HG02885 (cell line): ENCODE results near the gene NUMA1.

Source experiments
- ATAC-seq: cut with Tn5 transposase; IDR thresholded peaks from one replicate; pipeline ENCODE4 v1.9.1; 2021; ENCODE audit warnings: mild to moderate bottlenecking; ENCODE audit not compliant: unreplicated experiment, poor library complexity

Gene NUMA1

GRCh38 chr11:72030472-72031045 is 49.8 kb downstream of the NUMA1 start:
- no peak for ATAC-seq

GRCh38 chr11:72026090-72026489 is 54.3 kb downstream of the NUMA1 start:
- ATAC-seq, result no peak

DNA sequence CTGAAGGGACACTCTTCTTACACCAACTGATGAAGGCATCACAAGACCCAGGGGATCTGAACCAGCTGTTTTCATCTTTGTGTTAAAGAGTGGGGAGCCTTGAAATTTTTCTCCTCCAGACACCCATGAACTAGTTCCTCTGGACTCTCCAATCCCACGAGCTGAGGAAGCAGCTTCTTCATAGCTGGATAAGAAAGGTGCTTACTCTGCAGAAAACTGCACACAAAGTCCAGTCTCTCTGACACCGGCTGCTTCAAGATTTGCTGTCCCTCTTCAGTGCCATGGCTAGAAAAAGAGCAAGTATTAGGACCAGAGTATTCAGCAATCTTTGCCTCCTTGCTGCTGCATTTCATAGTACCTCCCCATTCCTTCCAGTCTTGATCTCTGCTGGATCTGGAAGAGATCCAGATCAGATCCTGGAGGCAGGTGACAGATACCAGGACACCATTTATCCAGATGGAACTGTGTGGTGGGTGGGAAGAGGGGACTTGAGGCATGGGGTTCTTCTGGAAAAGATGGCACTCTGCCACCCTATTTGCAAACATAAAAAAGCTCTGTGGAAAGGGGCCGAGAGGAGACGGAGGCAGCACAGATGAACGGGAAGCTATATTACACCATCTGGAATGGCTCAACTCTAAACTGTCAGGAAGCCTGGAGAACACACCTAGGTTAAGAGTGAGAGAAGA is 56.1 kb downstream of the NUMA1 start:
- no peak for ATAC-seq

- ATAC-seq, result no peak
Observed at GRCh38 chr11:72023335-72023734, 57.0 kb downstream of the NUMA1 start.

GRCh38 chr11:72018171-72018570 is 62.2 kb downstream of the NUMA1 start:
- no peak for ATAC-seq

GRCh38 chr11:72015511-72016061 is 64.8 kb downstream of the NUMA1 start:
- ATAC-seq, result no peak

DNA sequence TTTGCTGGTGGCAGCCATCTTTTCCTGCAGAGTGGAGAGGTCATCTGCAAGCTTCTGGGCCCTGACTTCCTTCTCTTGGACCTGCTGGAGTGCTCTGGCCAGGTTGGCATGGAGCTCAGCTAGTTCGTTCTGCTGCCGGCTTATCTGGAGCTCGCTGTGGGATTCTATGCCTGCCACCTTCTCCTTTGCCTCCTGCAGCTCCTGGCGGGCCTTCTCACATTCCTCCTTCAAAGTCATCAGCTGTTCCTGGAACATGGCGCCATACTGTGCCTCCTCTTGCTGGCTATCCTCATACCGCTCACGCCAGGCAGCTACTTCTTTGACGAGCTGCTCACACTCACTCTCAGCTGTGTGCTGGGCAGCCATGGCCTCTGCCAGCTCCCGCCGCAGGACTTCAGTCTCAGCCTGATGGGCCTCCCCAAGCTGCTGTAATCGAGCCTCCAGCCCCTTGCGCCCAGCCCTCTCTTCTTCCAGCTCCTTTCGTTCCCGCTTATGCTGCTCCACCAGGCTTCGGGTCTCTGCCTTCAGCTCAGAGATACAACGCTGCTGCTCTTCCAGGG is 65.5 kb downstream of the NUMA1 start:
- no peak for ATAC-seq

- ATAC-seq, result no peak
Observed at GRCh38 chr11:72013765-72014711, 66.3 kb downstream of the NUMA1 start.

- no peak for ATAC-seq
Observed at GRCh38 chr11:72012897-72013721, 67.2 kb downstream of the NUMA1 start.

- no peak for ATAC-seq
Observed at GRCh38 chr11:72012091-72012630, 68.2 kb downstream of the NUMA1 start.

DNA sequence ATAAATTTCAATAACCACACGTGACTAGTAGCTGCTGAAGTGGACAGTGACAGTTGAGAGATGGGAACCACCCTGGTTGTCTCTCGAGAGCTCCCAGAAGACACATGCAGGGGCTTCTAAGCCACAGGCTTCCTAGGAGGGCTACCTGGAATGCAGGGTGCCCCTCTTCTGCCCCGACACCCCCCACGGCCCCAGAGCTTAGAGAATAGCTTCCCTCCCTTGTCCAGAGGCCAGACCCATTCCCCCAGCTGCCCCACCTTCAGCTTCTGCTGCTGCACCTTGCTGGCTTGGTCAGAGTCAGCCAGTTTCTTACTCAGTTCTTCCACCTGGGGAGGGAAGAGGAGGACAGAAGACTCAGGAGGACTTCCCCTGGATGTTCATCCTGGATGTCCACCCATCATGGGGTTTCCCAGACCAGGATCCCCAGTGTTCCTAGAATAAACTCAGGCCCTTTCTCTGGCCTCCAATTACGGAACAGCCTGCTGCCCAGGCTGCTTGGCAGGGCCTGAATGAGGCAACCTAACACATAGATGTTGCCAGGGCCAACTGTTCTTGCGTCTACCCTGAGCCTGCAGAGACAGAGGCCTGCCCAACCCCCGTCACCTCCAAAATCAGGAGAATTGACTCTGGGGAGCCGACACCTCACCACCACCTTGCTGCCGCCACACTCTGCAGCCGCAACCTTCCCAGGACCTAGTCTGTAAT is 69.7 kb downstream of the NUMA1 start:
- no peak for ATAC-seq

- ATAC-seq, result no peak
Observed at GRCh38 chr11:72009156-72009555, 71.2 kb downstream of the NUMA1 start.

DNA sequence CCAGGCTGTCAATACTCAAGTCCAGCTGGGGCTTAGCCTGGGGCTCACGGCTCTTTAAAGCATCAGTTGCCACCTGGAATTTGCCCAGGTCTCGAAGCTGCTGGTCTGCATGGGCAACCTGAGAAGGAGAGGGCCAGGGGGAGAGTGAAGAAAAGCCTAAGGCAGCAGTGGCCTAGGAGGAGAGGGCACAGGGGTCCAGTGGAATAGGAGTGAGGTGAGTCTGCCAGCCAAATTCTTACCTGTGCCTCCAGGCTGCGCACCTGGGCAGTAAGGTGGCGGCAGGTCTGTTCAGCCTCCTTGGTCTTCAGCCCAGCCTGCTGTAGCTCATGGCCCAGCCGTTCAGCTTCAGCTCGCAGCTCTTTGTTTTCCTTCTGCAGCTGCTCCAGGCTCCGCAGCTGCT is 71.6 kb downstream of the NUMA1 start:
- no peak for ATAC-seq

GRCh38 chr11:72007587-72007986 is 72.8 kb downstream of the NUMA1 start:
- no peak for ATAC-seq

DNA sequence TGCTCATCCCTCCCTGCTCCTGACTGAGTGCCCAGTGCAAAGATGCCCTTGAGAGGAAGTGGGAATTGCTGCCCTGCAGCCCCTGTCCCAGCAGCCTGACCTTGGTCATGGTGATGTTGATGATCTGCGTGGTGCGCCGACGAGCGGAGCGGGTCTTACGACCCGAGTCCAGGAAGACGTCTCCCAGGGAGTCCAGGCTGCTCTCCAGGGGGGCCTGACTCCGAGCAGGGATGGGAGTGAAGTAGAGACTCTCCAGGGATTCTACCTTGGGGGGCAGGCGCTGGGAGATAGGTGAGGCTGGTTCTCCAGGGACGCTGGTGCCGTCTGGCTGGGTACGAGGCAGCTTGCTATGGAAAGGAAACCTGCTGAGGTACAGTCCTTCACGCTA is 73.3 kb downstream of the NUMA1 start:
- ATAC-seq, result no peak

DNA sequence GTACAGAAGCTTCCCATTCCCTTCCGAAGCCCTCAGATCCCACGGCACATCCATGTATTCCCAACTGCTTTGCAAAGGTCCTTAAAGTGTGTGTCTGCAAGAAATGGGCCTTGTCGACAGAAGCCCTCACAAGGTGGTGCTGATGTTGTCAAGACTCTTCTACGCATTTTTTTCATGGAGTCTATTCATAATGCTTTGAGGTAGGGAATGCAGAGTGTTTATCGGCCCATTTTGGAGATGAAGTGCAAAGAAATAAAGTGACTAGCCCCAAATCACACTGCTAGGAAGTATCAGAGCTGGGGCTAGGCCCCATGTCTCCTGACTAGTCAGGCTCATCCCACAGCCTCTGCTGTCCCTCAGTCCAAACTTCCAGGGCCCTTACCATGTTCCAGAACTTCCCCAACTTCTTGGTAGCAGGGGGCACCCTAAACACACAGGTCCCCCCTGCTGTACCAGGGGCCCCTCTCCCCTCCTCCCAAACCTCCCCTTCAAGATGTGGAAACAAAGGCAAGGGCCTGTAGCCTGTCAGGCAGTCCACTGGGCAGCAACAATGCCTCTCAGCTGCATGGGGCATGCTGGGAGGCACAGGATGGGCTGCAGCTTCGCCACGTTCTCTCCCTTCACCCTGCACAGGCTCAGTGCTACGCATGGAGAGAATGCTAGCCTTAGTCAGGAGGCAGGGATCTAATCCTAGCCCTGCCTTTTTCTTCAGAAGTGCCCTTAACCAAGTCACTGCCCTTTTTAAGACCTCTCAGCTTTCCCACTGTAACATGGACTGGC is 73.8 kb downstream of the NUMA1 start:
- ATAC-seq, result no peak

GRCh38 chr11:72005347-72006260 is 74.7 kb downstream of the NUMA1 start:
- ATAC-seq, result no peak
